NCI-H2196 treated with DMSO at 0.1 percent for 48 hours (cell line): Measurements from ENCODE around the gene OXER1.

Source experiments
- DNase-seq: peaks from one replicate; lab custom pipeline; 2025; ENCODE audit not compliant: unreplicated experiment; lab: John Stamatoyannopoulos, UW

Gene OXER1

GRCh38 chr2:42794271-42795046, 30.5 kb upstream of the OXER1 start:
- no peak for DNase-seq

- no peak for DNase-seq
Observed at GRCh38 chr2:42793334-42794270, 29.7 kb upstream of the OXER1 start.

- DNase-seq: no peak
Observed at GRCh38 chr2:42792583-42793333, 28.8 kb upstream of the OXER1 start, which contains the start of gene HAAO. Gene HAAO, minus strand, starts transcription at chr2:42792583. Its CDS starts 47 bp downstream, at chr2:42792536.

GRCh38 chr2:42792087-42792582, 28.2 kb upstream of the OXER1 start:
- no peak for DNase-seq

GRCh38 chr2:42791606-42792005, 27.7 kb upstream of the OXER1 start:
- no peak for DNase-seq

- no peak for DNase-seq
Observed at GRCh38 chr2:42789751-42790150, 25.8 kb upstream of the OXER1 start.

- DNase-seq: no peak
Observed at GRCh38 chr2:42788882-42789281, 24.9 kb upstream of the OXER1 start.

GRCh38 chr2:42788478-42788793, 24.5 kb upstream of the OXER1 start:
- no peak for DNase-seq

- DNase-seq: no peak
Observed at GRCh38 chr2:42787788-42788477, 24.0 kb upstream of the OXER1 start.

- DNase-seq: no peak
Observed at GRCh38 chr2:42787424-42787787, 23.5 kb upstream of the OXER1 start.

- DNase-seq: no peak
Observed at GRCh38 chr2:42786561-42787345, 22.8 kb upstream of the OXER1 start.

GRCh38 chr2:42784204-42784880, 20.4 kb upstream of the OXER1 start:
- no peak for DNase-seq

- DNase-seq: no peak
Observed at GRCh38 chr2:42783511-42783910, 19.6 kb upstream of the OXER1 start.

- no peak for DNase-seq
Observed at GRCh38 chr2:42781181-42781580, 17.2 kb upstream of the OXER1 start.

GRCh38 chr2:42777883-42778805, 14.2 kb upstream of the OXER1 start:
- no peak for DNase-seq

- no peak for DNase-seq
Observed at GRCh38 chr2:42775810-42776209, 11.9 kb upstream of the OXER1 start.

- DNase-seq: no peak
Observed at GRCh38 chr2:42775186-42775585, 11.3 kb upstream of the OXER1 start.

GRCh38 chr2:42771546-42772153, 7.7 kb upstream of the OXER1 start:
- no peak for DNase-seq
